ENCODE measurements around the gene CRELD2.

The CRELD2 gene

DNA sequence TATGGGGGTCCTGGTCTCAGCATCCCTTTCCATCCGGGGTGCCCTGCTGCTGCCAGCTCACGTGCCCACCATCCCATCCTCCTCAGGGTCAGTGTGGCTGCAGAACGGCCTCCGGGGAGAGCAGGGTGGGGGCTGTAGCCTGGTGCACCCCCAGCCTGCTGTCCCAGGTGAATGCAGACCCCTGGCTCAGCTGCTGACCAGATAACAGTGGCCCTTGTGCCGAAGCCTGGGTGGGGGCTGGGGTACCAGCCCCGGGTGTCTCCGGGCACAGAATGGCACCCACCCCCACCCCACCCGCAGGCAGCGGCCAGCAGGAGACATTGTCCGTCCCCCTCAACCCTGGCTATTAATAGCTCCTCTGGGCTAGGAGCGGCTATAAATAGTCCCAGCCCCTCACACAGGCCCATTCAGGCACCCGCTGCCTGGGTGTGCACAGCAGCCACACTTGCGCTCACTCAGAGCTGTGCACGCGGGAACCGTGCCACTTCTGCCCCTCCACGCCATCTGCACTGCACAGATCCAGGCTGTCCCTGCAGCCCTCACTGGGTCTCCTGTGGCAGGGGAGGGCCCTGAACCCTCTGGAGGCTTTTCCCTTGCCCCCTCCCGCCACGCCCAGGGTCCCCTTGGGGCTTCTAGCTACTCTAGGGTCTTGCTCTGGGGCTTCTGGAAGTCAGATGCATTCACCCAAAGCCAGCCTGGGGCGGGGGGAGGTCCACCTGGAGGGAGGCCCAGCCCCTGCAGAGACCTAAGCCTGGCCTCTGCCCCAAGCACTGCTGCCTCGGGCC, 18.7 kb downstream of the CRELD2 start:
- intact Hi-C loops (cut with DNase I; ENCODE audit: low total_unique reads): no loop called here
- peak overlapping the region; percentile 83 to 90 for H3K27ac ChIP-seq
- no peak for DNase-seq
- TF ChIP-seq, protein P1, sequence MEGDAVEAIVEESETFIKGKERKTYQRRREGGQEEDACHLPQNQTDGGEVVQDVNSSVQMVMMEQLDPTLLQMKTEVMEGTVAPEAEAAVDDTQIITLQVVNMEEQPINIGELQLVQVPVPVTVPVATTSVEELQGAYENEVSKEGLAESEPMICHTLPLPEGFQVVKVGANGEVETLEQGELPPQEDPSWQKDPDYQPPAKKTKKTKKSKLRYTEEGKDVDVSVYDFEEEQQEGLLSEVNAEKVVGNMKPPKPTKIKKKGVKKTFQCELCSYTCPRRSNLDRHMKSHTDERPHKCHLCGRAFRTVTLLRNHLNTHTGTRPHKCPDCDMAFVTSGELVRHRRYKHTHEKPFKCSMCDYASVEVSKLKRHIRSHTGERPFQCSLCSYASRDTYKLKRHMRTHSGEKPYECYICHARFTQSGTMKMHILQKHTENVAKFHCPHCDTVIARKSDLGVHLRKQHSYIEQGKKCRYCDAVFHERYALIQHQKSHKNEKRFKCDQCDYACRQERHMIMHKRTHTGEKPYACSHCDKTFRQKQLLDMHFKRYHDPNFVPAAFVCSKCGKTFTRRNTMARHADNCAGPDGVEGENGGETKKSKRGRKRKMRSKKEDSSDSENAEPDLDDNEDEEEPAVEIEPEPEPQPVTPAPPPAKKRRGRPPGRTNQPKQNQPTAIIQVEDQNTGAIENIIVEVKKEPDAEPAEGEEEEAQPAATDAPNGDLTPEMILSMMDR (IDR thresholded peaks at IDR 0.05): no peak
- no peaks in the 10 kb centered on the region for H3K9me3 ChIP-seq
- H3K4me3 ChIP-seq: peak overlapping the region in 1 of 2 donors; percentile 63
- peaks cover 10 to 45% (median 42%) of the 10 kb centered on the region in 4 donors for H3K4me1 ChIP-seq
- H3K36me3 ChIP-seq: no peaks in the 10 kb centered on the region
- H3K27me3 ChIP-seq: no peaks in the 10 kb centered on the region

DNA sequence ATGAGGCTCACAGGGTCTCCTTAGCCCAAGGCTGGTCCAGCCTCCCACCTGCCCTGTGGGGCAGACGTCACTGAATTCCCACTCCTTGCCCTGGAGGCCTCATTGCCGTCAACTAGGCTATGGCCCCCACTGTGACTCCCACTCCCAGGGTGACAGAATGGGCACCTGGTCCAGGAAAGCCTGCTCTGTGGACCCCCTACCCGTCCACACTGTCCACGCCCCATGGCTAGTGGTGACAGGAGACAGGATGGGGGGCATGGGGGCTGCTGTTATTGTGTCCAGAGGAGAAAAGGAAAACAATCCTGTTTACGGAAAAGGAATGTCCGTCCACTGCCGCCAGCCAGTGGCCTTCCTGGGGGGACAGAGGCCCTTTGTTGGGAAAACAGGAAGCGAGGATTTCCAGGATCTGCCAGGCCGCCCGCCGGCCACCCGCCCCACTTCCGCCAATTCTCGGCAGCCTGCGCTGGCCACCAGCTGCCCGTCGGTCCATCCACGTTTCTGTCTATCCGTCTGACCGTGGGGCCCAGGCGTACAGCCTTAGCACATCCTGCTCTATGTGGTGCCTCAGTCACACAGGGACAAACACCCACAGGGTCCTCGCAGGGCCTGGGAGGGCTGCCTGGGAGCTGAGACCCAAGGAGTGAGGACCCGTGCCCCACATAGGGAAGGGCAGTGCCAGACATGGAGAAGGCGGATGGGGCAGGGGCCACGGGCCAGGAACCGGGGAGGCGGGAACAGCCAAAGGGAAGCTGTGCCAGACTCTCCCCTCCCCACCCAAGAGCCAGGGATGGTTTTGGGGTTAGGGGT, 19.5 kb downstream of the CRELD2 start:
- Histone ChIP-seq H3K9me3 (no peaks in the 10 kb centered on the region), H3K27me3 (no peaks in the 10 kb centered on the region), H3K27ac (peak overlapping the region; percentile 83 to 90), H3K4me1 (peaks cover 10 to 45% (median 42%) of the 10 kb centered on the region in 4 donors), H3K4me3 (no peak overlapping the region), H3K36me3 (no peaks in the 10 kb centered on the region)
- intact Hi-C loops (cut with DNase I; ENCODE audit: low total_unique reads): no loop called here
- no peak for DNase-seq
- TF ChIP-seq, protein P1 (IDR thresholded peaks at IDR 0.05): no peak

GRCh38 chr22:49938565-49939136, 20.2 kb downstream of the CRELD2 start:
- no peaks in the 10 kb centered on the region for H3K9me3 ChIP-seq
- H3K4me3 ChIP-seq: no peak overlapping the region
- no peaks in the 10 kb centered on the region for H3K36me3 ChIP-seq
- TF ChIP-seq, protein P1 (IDR thresholded peaks at IDR 0.05): no peak
- no peaks in the 10 kb centered on the region for H3K27me3 ChIP-seq
- H3K27ac ChIP-seq: no peak overlapping the region
- DNase-seq: no peak
- intact Hi-C loops (cut with DNase I; ENCODE audit: low total_unique reads): no loop called here
- peaks cover 5 to 43% (median 37%) of the 10 kb centered on the region in 4 donors for H3K4me1 ChIP-seq

DNA sequence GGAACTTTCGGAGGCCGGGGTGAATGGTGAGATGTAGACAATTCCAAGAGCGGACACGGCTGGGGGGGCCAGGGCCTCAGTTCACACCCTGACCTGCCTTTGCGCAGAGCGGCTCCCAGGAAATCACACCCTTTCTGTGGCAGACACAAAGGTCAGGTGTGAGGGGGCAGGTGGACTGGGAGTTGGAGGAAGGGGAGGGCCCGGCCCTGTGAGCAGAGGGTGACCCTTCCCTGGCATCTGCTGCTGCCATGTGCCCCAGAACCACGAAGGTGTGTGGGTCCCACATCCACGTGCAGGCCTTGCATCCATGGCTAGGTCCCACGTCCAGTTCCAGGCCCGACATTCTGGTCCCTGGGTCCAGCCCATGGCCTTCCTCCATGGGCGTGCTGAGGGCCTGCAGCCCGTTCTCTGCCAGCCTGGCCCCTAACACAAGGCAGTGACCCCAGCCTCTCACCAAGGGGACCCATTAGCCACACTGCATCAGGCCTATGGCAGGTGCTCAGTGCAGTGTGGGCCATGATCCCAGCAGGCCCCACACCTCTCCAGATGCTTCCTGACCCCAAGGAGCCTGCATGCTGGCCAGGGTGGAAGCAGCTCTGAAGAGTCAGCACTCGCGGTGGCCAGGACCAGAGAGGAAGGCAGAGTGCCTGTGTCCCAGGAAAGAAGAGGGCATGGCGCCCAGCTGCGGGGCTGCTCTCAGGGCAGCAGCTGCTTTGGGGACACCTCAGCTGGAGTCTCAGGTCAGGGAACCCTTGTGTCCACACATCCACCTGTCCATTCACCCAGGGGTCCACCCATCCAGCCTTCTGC, 23.3 kb downstream of the CRELD2 start:
- H3K27me3 ChIP-seq: no peaks in the 10 kb centered on the region
- no peaks in the 10 kb centered on the region for H3K36me3 ChIP-seq
- no peak overlapping the region for H3K4me3 ChIP-seq
- no peak overlapping the region for H3K27ac ChIP-seq
- intact Hi-C loops (cut with DNase I; ENCODE audit: low total_unique reads): no loop called here
- H3K9me3 ChIP-seq: no peaks in the 10 kb centered on the region
- no peak for DNase-seq
- TF ChIP-seq, protein P1 (IDR thresholded peaks at IDR 0.05): no peak
- H3K4me1 ChIP-seq: peaks cover 3 to 15% (median 11%) of the 10 kb centered on the region in 4 donors
